ENCODE results near the gene HGS.

The HGS gene

GRCh38 chr17:81712468-81713003, 28.7 kb downstream of the HGS start:
- peak; percentile 19 for TF ChIP-seq CTCF (IDR thresholded peaks at IDR 0.05; ENCODE audit: borderline replicate concordance, control extremely low read depth, extremely low read depth, insufficient read depth, missing control alignments)
- DNase-seq (ENCODE audit: low spot score), result peak; percentile 75
- in situ Hi-C loops (cut with MboI; ENCODE audit: low sequenced_read_pairs, unreplicated experiment), result no loop called here

GRCh38 chr17:81713004-81713555, 29.3 kb downstream of the HGS start:
- TF ChIP-seq CTCF (IDR thresholded peaks at IDR 0.05; ENCODE audit: borderline replicate concordance, control extremely low read depth, extremely low read depth, insufficient read depth, missing control alignments), result no peak
- in situ Hi-C loops (cut with MboI; ENCODE audit: low sequenced_read_pairs, unreplicated experiment), result no loop called here
- no peak for DNase-seq (ENCODE audit: low spot score)

- in situ Hi-C loops (cut with MboI; ENCODE audit: low sequenced_read_pairs, unreplicated experiment), result no loop called here
- no peak for DNase-seq (ENCODE audit: low spot score)
- TF ChIP-seq CTCF (IDR thresholded peaks at IDR 0.05; ENCODE audit: borderline replicate concordance, control extremely low read depth, extremely low read depth, insufficient read depth, missing control alignments), result no peak
Measured at GRCh38 chr17:81713556-81714411, 30.0 kb downstream of the HGS start.

GRCh38 chr17:81714412-81715106, 30.7 kb downstream of the HGS start:
- no peak for DNase-seq (ENCODE audit: low spot score)
- in situ Hi-C loops (cut with MboI; ENCODE audit: low sequenced_read_pairs, unreplicated experiment), result no loop called here
- TF ChIP-seq CTCF (IDR thresholded peaks at IDR 0.05; ENCODE audit: borderline replicate concordance, control extremely low read depth, extremely low read depth, insufficient read depth, missing control alignments), result no peak

GRCh38 chr17:81715107-81715871, 31.5 kb downstream of the HGS start:
- in situ Hi-C loops (cut with MboI; ENCODE audit: low sequenced_read_pairs, unreplicated experiment), result no loop called here
- no peak for DNase-seq (ENCODE audit: low spot score)
- no peak for TF ChIP-seq CTCF (IDR thresholded peaks at IDR 0.05; ENCODE audit: borderline replicate concordance, control extremely low read depth, extremely low read depth, insufficient read depth, missing control alignments)

Measured in GM13976 (cell line).